GM19351 (cell line): Measurements from ENCODE around the gene CDC25A.
A peak's percentile ranks its signal among the peaks of the same experiment; 100 is the strongest.

Experiments used
- ATAC-seq: cut with Tn5 transposase; IDR thresholded peaks from one replicate; pipeline ENCODE4 v1.9.1; 2021; ENCODE audit warnings: mild to moderate bottlenecking, moderate library complexity; ENCODE audit not compliant: unreplicated experiment

Gene CDC25A

GRCh38 chr3:48112108-48112791, 76.0 kb downstream of the CDC25A start:
- peak; percentile 94 for ATAC-seq

GRCh38 chr3:48110463-48110862, 77.8 kb downstream of the CDC25A start:
- ATAC-seq: no peak

- no peak for ATAC-seq
Observed at GRCh38 chr3:48107227-48107626, 81.0 kb downstream of the CDC25A start.
